Astrocyte (in vitro differentiated cells and primary cell): ENCODE measurements around the gene SOX13.

Source experiments
- EZH2 ChIP-seq: IDR thresholded peaks from 2 replicates; pipeline ENCODE4 v1.6.1; 2012; ENCODE audit warnings: mild to moderate bottlenecking, low read length, inconsistent platforms; ENCODE audit not compliant: insufficient read depth
- TF ChIP-seq, protein P1 (sequence below): IDR thresholded peaks from 2 replicates; pipeline ENCODE4 v1.5.1; 2011; ENCODE audit warnings: low read depth, mild to moderate bottlenecking, inconsistent platforms, low read length, moderate library complexity; ENCODE audit not compliant: insufficient read depth

GRCh38 chr1:204074274-204075138, 1.6 kb downstream of the SOX13 start:
- TF ChIP-seq, protein P1, sequence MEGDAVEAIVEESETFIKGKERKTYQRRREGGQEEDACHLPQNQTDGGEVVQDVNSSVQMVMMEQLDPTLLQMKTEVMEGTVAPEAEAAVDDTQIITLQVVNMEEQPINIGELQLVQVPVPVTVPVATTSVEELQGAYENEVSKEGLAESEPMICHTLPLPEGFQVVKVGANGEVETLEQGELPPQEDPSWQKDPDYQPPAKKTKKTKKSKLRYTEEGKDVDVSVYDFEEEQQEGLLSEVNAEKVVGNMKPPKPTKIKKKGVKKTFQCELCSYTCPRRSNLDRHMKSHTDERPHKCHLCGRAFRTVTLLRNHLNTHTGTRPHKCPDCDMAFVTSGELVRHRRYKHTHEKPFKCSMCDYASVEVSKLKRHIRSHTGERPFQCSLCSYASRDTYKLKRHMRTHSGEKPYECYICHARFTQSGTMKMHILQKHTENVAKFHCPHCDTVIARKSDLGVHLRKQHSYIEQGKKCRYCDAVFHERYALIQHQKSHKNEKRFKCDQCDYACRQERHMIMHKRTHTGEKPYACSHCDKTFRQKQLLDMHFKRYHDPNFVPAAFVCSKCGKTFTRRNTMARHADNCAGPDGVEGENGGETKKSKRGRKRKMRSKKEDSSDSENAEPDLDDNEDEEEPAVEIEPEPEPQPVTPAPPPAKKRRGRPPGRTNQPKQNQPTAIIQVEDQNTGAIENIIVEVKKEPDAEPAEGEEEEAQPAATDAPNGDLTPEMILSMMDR = no peak
- no peak for TF ChIP-seq EZH2
